Measurements from ENCODE around the gene CTDSPL2. TPM values are rescaled to one million over a fixed set of nuclear protein-coding genes. Genes with fewer than 3 reads are reported as not detected.

CTDSPL2 gene
- total and polyA plus RNA-seq, 2 donors (not counting 3 experiments of a cell fraction or from before 2014, with no cell fraction given), result 12.2 to 55.1 TPM

DNA sequence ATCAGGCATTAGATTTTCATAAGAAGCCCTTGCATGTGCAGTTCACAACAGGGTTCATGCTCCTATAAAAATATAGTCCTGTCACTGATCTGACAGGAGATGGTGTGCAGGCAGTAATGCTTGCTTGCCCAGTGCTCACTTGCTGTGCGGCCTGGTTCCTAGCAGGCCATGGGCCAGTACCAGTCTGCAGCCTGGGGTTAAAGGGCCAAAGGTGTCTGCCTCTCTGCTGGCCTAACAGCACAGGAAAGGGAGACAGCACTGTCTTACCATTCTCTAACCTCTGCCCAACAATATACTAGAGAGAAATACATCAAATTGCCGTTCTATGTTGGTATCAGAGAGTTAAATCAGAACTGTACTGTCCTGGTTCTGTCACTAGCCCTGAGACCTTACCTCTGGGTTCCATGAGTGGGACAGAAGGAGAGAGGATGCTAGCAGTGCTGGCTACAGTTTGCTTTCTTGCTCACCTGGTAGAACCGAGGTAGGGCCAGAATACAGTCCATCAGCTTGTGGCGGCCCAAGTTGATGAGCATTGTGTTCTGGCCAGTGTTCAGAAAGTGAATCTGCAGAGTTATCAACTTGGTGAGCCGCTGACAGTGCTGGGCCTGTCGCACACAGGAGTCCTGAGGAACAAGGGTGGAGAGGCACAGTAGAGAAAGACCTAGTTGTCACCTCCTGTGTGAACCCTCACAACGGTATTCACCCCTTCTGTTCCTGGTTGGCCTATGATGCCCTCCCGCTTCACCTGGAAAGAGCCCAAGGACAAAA, 138.1 kb downstream of the CTDSPL2 start:
- Histone ChIP-seq H3K9me3 (replicated peaks; ENCODE audit: control insufficient read depth, insufficient read depth, low read length) (no peaks in the 10 kb centered on the region), H3K36me3 (ENCODE audit: control insufficient read depth in 2 of 2, extremely low read depth in 1 of 2, insufficient read depth in 2 of 2, low read length in 2 of 2) (peaks cover 27 to 32% of the 10 kb centered on the region in 2 experiments), H3K9me1 (replicated peaks; ENCODE audit: control insufficient read depth, extremely low read depth, insufficient read depth, low read length) (no peaks in the 10 kb centered on the region), H3K27ac (ENCODE audit: insufficient read depth, low read depth, low read length) (no peak overlapping the region), H2AFZ (ENCODE audit: low read depth, low read length) (no peak overlapping the region), H3K4me2 (ENCODE audit: insufficient read depth, low read length) (no peak overlapping the region), H3K79me2 (ENCODE audit: control insufficient read depth, insufficient read depth, low read length) (no peaks in the 10 kb centered on the region), H3K9ac (replicated peaks; ENCODE audit: extremely low read depth, insufficient read depth, low read length) (no peak overlapping the region), H4K20me1 (replicated peaks; ENCODE audit: control insufficient read depth, extremely low read depth, insufficient read depth, low read length) (no peaks in the 10 kb centered on the region), H3K4me3 (replicated peaks in 1 of 3; ENCODE audit: insufficient read depth in 1 of 3, low read depth in 1 of 3, low read length in 3 of 3) (no peak overlapping the region), H3K27me3 (ENCODE audit: control insufficient read depth in 2 of 2, insufficient read depth in 2 of 2, low read length in 2 of 2) (no peaks in the 10 kb centered on the region), H3K4me1 (ENCODE audit: control insufficient read depth, extremely low read depth, insufficient read depth, low read length) (no peaks in the 10 kb centered on the region)
- no peak for FAIRE-seq
- no TSS peak for BruUV-seq (replicated peaks)
- CTCF ChIA-PET, result interaction anchor here (0.6 kb wide), 1 partner anchor 130 kb away, joined by 3 read pairs; no protein-coding TSS in a partner anchor
- dilution Hi-C loops (cut with MboI; ENCODE audit: extremely low pct_ligation_motif_present, low sequenced_read_pairs), result no loop called here
- no peak for DNase-seq (ENCODE audit: low read depth, low spot score)
- intact Hi-C loops (cut with micrococcal nuclease), result no loop called here
- POLR2A ChIA-PET, result no interaction called here
- no peak for TF ChIP-seq GATA2 (IDR thresholded peaks at IDR 0.05; ENCODE audit: insufficient read depth, insufficient read length, low read depth, low read length)
- TF ChIP-seq POLR2A (IDR thresholded peaks at IDR 0.05; ENCODE audit: low read depth, low read length), result no peak
- no peak for TF ChIP-seq POLR2AphosphoS5 (IDR thresholded peaks at IDR 0.05; ENCODE audit: insufficient read depth, low read depth, low read length)
- no peak for TF ChIP-seq EZH2 (IDR thresholded peaks at IDR 0.05; ENCODE audit: borderline replicate concordance, low read depth, low read length, severe bottlenecking)
- no peak for TF ChIP-seq FOS (IDR thresholded peaks at IDR 0.05; ENCODE audit: borderline replicate concordance, insufficient read depth, low read length)
- no peak for TF ChIP-seq JUN (IDR thresholded peaks at IDR 0.05; ENCODE audit: borderline replicate concordance, insufficient read depth, insufficient read length, low read depth)
- TF ChIP-seq MYC (IDR thresholded peaks at IDR 0.05; ENCODE audit: low read depth, low read length), result no peak
- TF ChIP-seq, protein P1, sequence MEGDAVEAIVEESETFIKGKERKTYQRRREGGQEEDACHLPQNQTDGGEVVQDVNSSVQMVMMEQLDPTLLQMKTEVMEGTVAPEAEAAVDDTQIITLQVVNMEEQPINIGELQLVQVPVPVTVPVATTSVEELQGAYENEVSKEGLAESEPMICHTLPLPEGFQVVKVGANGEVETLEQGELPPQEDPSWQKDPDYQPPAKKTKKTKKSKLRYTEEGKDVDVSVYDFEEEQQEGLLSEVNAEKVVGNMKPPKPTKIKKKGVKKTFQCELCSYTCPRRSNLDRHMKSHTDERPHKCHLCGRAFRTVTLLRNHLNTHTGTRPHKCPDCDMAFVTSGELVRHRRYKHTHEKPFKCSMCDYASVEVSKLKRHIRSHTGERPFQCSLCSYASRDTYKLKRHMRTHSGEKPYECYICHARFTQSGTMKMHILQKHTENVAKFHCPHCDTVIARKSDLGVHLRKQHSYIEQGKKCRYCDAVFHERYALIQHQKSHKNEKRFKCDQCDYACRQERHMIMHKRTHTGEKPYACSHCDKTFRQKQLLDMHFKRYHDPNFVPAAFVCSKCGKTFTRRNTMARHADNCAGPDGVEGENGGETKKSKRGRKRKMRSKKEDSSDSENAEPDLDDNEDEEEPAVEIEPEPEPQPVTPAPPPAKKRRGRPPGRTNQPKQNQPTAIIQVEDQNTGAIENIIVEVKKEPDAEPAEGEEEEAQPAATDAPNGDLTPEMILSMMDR (IDR thresholded peaks at IDR 0.05; ENCODE audit: extremely low read depth in 1 of 2, insufficient read depth in 1 of 2, low read depth in 1 of 2, low read length in 2 of 2), result no peak
- TF ChIP-seq, protein P2, sequence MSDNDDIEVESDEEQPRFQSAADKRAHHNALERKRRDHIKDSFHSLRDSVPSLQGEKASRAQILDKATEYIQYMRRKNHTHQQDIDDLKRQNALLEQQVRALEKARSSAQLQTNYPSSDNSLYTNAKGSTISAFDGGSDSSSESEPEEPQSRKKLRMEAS (IDR thresholded peaks at IDR 0.05; ENCODE audit: insufficient read depth, insufficient read length), result no peak
